WI38 (cell line): ENCODE data around the gene TMEM63C.

Source experiments
- H3K4me3 ChIP-seq: 2 replicates; pipeline ENCODE4 v1.5.1; 2011; ENCODE audit warnings: low read depth, mild to moderate bottlenecking, control low read depth, low read length
- TF ChIP-seq, protein P1 (sequence below): IDR thresholded peaks from 2 replicates; pipeline ENCODE4 v1.5.1; 2012; ENCODE audit warnings: low read depth, mild to moderate bottlenecking, control low read depth, low read length

Gene TMEM63C

DNA sequence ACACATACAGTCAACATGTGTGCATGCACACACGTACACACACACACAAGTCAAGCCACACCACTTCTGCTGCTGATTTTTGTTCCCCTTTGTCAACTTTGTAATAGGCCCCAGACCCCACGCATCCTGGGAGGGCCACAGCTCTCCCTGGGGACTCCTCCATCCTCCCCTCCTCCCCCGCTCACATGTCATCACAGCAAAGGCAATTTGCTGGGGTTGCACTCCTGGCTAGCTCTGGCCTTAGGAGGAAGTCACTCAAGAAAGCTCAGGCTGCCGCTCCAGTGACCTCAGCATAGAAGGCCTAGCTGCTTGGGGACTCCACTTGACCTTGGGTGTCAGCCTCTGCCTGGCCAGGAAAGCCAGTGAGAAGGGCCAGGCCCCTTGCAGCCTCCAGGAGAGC lies 62.3 kb downstream of the TMEM63C start:
- H3K4me3 ChIP-seq: no peak overlapping the region
- TF ChIP-seq, protein P1, sequence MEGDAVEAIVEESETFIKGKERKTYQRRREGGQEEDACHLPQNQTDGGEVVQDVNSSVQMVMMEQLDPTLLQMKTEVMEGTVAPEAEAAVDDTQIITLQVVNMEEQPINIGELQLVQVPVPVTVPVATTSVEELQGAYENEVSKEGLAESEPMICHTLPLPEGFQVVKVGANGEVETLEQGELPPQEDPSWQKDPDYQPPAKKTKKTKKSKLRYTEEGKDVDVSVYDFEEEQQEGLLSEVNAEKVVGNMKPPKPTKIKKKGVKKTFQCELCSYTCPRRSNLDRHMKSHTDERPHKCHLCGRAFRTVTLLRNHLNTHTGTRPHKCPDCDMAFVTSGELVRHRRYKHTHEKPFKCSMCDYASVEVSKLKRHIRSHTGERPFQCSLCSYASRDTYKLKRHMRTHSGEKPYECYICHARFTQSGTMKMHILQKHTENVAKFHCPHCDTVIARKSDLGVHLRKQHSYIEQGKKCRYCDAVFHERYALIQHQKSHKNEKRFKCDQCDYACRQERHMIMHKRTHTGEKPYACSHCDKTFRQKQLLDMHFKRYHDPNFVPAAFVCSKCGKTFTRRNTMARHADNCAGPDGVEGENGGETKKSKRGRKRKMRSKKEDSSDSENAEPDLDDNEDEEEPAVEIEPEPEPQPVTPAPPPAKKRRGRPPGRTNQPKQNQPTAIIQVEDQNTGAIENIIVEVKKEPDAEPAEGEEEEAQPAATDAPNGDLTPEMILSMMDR: no peak

DNA sequence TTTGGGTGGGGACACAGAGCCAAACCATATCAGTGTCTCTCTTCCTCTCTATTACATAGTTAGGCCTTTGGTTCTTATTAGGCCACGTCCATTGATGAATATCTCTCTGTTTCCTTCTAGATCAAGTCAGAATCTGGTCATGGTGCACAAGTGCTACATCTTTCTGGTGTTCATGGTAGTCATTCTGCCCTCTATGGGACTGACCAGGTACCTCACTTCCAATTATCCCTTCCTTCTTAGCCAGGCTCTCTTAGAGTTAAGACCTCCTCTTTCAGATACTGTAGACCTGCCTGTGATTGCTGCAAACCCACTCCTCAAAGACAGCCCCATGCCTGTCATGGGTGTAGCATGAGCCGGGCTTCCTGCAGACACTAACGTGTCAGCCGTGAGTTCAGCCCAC lies 64.2 kb downstream of the TMEM63C start:
- TF ChIP-seq, protein P1: no peak
- no peak overlapping the region for H3K4me3 ChIP-seq

DNA sequence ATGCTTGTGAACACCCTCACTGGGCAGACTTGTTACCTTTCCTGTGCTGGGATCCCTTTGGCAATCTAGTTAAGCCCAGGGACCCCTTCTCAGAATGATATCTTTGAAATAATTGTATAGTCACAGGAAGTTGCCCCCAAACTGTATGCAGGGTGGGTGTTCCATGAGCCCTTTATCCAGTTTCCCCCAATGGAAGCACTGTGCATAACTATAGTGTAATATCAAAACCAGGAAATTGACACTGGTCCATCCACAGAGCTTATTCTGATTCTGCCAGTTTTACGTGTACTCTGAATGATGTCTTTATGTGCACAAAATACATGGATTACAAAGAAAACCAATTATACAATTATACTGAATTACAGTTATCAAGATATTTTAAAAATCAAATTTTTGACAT lies 65.2 kb downstream of the TMEM63C start:
- no peak overlapping the region for H3K4me3 ChIP-seq
- TF ChIP-seq, protein P1: no peak

- no peak overlapping the region for H3K4me3 ChIP-seq
- TF ChIP-seq, protein P1: no peak
Observed at GRCh38 chr14:77248666-77249065, 67.1 kb downstream of the TMEM63C start.

DNA sequence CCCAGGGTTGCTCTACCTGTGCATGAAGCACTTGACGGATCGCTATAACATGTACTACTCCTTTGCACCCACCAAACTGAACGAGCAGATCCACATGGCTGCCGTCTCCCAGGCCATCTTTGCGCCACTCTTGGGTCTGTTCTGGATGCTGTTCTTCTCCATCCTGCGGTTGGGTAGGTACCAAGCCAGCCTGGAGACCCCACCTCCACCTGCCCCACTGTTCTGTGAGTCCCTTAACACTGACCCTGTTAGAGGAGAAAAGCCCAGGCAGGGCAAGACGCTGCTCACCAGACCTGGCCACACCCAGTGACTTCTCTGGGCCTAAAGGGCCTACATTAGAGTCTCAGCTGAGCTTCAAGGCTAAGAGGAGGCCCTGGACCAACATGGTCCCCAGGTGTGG lies 67.7 kb downstream of the TMEM63C start:
- TF ChIP-seq, protein P1: no peak

GRCh38 chr14:77250927-77251326 lies 69.3 kb downstream of the TMEM63C start:
- no peak overlapping the region for H3K4me3 ChIP-seq
- TF ChIP-seq, protein P1: no peak

More for the DNA sequence above, 67.7 kb downstream of the TMEM63C start:
- no peak overlapping the region for H3K4me3 ChIP-seq

- TF ChIP-seq, protein P1: no peak
- H3K4me3 ChIP-seq: no peak overlapping the region
Observed at GRCh38 chr14:77251870-77252269, 70.3 kb downstream of the TMEM63C start.
